Stomach (tissue), 4 donors: ENCODE measurements around the gene FLYWCH2.

ENCODE experiments used
- CTCF ChIP-seq, 7 experiments: fragments of 450-650 bp in 4 of 7; fragments of 200-600 bp in 3 of 7; sonication (generic) in 3 of 7; IDR thresholded peaks; one replicate each; pipeline ENCODE4 v1.5.1; 2016 to 2019; ENCODE audit warnings: antibody characterized with exemption in 7 of 7, control low read depth in 2 of 7, mild to moderate bottlenecking in 1 of 7
- EP300 ChIP-seq: sonication (generic); formaldehyde crosslinking; IDR thresholded peaks from one replicate; pipeline ENCODE4 v1.6.1; 2017; ENCODE audit warnings: antibody characterized with exemption

GRCh38 chr16:2928796-2929195, 45.8 kb downstream of the FLYWCH2 start:
- no peak for TF ChIP-seq EP300
- TF ChIP-seq CTCF (IDR thresholded peaks at IDR 0.05) = no peak
